ENCODE results near the gene PRSS50.

PRSS50 gene

DNA sequence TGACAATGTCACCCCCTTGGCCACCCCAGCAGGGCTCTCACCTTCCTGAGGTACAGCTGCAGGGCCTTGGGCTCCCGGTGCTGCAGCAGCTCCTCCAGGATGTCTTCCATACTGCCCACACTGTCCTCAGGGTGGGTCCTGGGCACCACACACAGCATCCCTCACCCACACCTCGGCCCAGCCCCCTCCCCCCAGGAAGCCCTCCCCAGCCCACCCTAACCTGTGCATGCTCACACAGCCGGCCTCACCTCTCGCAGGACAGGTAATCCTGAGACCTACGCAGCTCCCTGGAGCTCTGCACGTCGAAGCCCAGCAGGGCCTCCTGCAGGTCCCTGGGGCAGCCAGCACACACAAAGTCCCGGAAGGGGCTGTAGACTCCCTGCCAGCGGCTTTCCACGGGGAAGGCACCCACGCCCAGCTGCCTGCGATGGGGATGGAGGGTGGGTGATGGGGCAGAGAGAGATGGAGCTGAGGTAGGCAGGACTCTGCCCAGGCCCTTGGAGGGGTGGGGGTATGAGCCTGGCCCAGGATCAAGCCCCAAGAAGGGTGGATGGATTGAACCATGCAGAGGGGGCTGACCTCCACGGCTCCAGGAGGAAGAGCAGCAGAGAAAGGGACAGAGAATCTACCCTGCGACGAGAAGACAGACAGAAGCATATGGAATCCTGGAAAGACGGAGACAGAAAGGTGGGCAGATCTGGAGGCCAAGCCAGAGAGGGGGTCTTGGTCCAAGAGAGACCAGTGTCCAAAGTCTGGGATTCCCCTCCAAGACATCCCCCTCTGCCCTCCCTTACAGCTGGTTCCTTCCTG lies 40.9 kb downstream of the PRSS50 start:
- H3K4me3 ChIP-seq (ENCODE audit: low read length) = no peak overlapping the region

GRCh38 chr3:46675843-46676567 lies 41.7 kb downstream of the PRSS50 start:
- Histone ChIP-seq H3K27ac (ENCODE audit: low read depth, low read length) (no peak overlapping the region), H3F3A (ENCODE audit: control insufficient read depth, insufficient read depth) (no peaks in the 10 kb centered on the region), H3K4me1 (ENCODE audit: control insufficient read depth, low read length) (no peaks in the 10 kb centered on the region), H3K79me2 (ENCODE audit: control insufficient read depth, low read length) (no peaks in the 10 kb centered on the region), H3K36me3 (ENCODE audit: control insufficient read depth, low read length) (no peaks in the 10 kb centered on the region), H3K9me2 (replicated peaks; ENCODE audit: control insufficient read depth, low read length) (no peaks in the 10 kb centered on the region), H4K20me1 (ENCODE audit: control insufficient read depth, insufficient read depth, low read depth, low read length) (no peaks in the 10 kb centered on the region), H3K4me3 (ENCODE audit: low read length) (no peak overlapping the region), H3K9me3 (ENCODE audit: control insufficient read depth, insufficient read depth, low read length) (no peaks in the 10 kb centered on the region), H3K4me2 (ENCODE audit: low read length) (no peak overlapping the region), H3K27me3 (ENCODE audit: control insufficient read depth, low read length) (peaks cover 11% of the 10 kb centered on the region)
- TF ChIP-seq EZH2phosphoT487 (IDR thresholded peaks at IDR 0.05; ENCODE audit: borderline replicate concordance, low read length) (no peak), CTCF (IDR thresholded peaks at IDR 0.05; ENCODE audit: low read depth, low read length, poor library complexity, severe bottlenecking) (no peak)

More for the DNA sequence above, 40.9 kb downstream of the PRSS50 start:
- H3K4me2 ChIP-seq (ENCODE audit: low read length) = no peak overlapping the region
- H3K4me1 ChIP-seq (ENCODE audit: control insufficient read depth, low read length) = no peaks in the 10 kb centered on the region
- no peaks in the 10 kb centered on the region for H3K79me2 ChIP-seq (ENCODE audit: control insufficient read depth, low read length)
- H3K27ac ChIP-seq (ENCODE audit: low read depth, low read length) = no peak overlapping the region
- peaks cover 11% of the 10 kb centered on the region for H3K27me3 ChIP-seq (ENCODE audit: control insufficient read depth, low read length)
- no peaks in the 10 kb centered on the region for H3K9me2 ChIP-seq (replicated peaks; ENCODE audit: control insufficient read depth, low read length)
- TF ChIP-seq EZH2phosphoT487 (IDR thresholded peaks at IDR 0.05; ENCODE audit: borderline replicate concordance, low read length) (no peak), CTCF (IDR thresholded peaks at IDR 0.05; ENCODE audit: low read depth, low read length, poor library complexity, severe bottlenecking) (no peak)
- no peaks in the 10 kb centered on the region for H3K36me3 ChIP-seq (ENCODE audit: control insufficient read depth, low read length)
- H3K9me3 ChIP-seq (ENCODE audit: control insufficient read depth, insufficient read depth, low read length) = no peaks in the 10 kb centered on the region
- no peaks in the 10 kb centered on the region for H3F3A ChIP-seq (ENCODE audit: control insufficient read depth, insufficient read depth)
- H4K20me1 ChIP-seq (ENCODE audit: control insufficient read depth, insufficient read depth, low read depth, low read length) = no peaks in the 10 kb centered on the region

GRCh38 chr3:46675426-46675825 lies 42.2 kb downstream of the PRSS50 start:
- Histone ChIP-seq H3K79me2 (ENCODE audit: control insufficient read depth, low read length) (no peaks in the 10 kb centered on the region), H3K36me3 (ENCODE audit: control insufficient read depth, low read length) (no peaks in the 10 kb centered on the region), H3K9me3 (ENCODE audit: control insufficient read depth, insufficient read depth, low read length) (no peaks in the 10 kb centered on the region), H3K27me3 (ENCODE audit: control insufficient read depth, low read length) (peaks cover 11% of the 10 kb centered on the region), H3K9me2 (replicated peaks; ENCODE audit: control insufficient read depth, low read length) (no peaks in the 10 kb centered on the region), H3K4me2 (ENCODE audit: low read length) (no peak overlapping the region), H3F3A (ENCODE audit: control insufficient read depth, insufficient read depth) (no peaks in the 10 kb centered on the region), H3K4me1 (ENCODE audit: control insufficient read depth, low read length) (no peaks in the 10 kb centered on the region), H4K20me1 (ENCODE audit: control insufficient read depth, insufficient read depth, low read depth, low read length) (no peaks in the 10 kb centered on the region), H3K4me3 (ENCODE audit: low read length) (no peak overlapping the region), H3K27ac (ENCODE audit: low read depth, low read length) (no peak overlapping the region)
- TF ChIP-seq EZH2phosphoT487 (IDR thresholded peaks at IDR 0.05; ENCODE audit: borderline replicate concordance, low read length) (no peak), CTCF (IDR thresholded peaks at IDR 0.05; ENCODE audit: low read depth, low read length, poor library complexity, severe bottlenecking) (no peak)
